Prostate gland (tissue), 2 donors: Measurements from ENCODE around the gene ZP3.

Experiments
- CTCF ChIP-seq, 4 experiments: fragments of 200-600 bp in 2 of 4; fragments of 450-650 bp in 2 of 4; sonication (generic) in 2 of 4; IDR thresholded peaks; 1 replicate in 3 of 4; 2 replicates in 1 of 4; pipeline ENCODE4 v1.5.1; 2016 to 2019; ENCODE audit warnings: antibody characterized with exemption in 4 of 4, mild to moderate bottlenecking in 2 of 4, moderate library complexity in 2 of 4
- POLR2AphosphoS5 ChIP-seq: sonication (generic); formaldehyde crosslinking; IDR thresholded peaks from one replicate; pipeline ENCODE4 v1.6.1; 2017; ENCODE audit warnings: antibody characterized with exemption

- TF ChIP-seq CTCF (IDR thresholded peaks at IDR 0.05) (no peak), POLR2AphosphoS5 (no peak)
Measured at GRCh38 chr7:76396864-76397263, 27.9 kb upstream of the ZP3 start.
